Suprapubic skin (tissue), 3 donors: ENCODE measurements around the gene TRIM37.

Source experiments
- CTCF ChIP-seq, 2 donors: fragments of 200-600 bp in 1 of 2; fragments of 450-650 bp in 1 of 2; sonication (generic) in 1 of 2; IDR thresholded peaks; one replicate each; pipeline ENCODE4 v1.5.1; 2016 to 2019; ENCODE audit warnings: antibody characterized with exemption in 2 of 2, mild to moderate bottlenecking in 1 of 2, moderate library complexity in 1 of 2
- POLR2AphosphoS5 ChIP-seq, 3 donors: sonication (generic); formaldehyde crosslinking; IDR thresholded peaks; one replicate each; pipeline ENCODE4 v1.6.1; 2017; ENCODE audit warnings: antibody characterized with exemption in 3 of 3

GRCh38 chr17:58999500-58999899 is 107.2 kb downstream of the TRIM37 start:
- no peak for TF ChIP-seq CTCF (IDR thresholded peaks at IDR 0.05)
- TF ChIP-seq POLR2AphosphoS5 (IDR thresholded peaks at IDR 0.05): no peak
